ENCODE data around the gene CHRND.
"Not testable (repeated sequence)": the region's sequence is repeated elsewhere in the genome, so short reads cannot be mapped to it uniquely, and the experiment has no call there.

CHRND gene

GRCh38 chr2:232541961-232542714 is 16.2 kb downstream of the CHRND start:
- no peak for DNase-seq (ENCODE audit: low spot score)

- DNase-seq (ENCODE audit: low spot score): no peak
Observed at GRCh38 chr2:232542715-232543467, 16.9 kb downstream of the CHRND start.

DNA sequence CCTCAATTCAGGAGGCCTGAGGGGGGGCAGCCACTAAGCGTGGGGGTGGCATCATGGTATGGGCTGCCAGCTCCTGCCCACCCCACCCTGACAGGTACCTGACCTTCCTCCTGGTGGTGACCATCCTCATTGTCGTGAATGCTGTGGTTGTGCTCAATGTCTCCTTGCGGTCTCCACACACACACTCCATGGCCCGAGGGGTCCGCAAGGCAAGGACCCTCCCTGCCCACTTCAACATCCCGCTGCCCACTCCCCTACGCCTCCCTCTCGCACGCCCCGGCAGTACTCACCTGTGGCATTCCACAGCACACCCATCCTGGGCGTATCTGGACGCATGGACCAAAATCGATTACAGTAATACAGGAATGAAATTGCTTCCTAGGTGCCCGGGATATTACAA is 17.5 kb downstream of the CHRND start:
- no peak for DNase-seq (ENCODE audit: low spot score)

GRCh38 chr2:232543928-232544631 is 18.1 kb downstream of the CHRND start:
- DNase-seq (ENCODE audit: low spot score): no peak

- DNase-seq (ENCODE audit: low spot score): no peak
Observed at GRCh38 chr2:232544674-232545073, 18.7 kb downstream of the CHRND start.

GRCh38 chr2:232545511-232546375 is 19.8 kb downstream of the CHRND start:
- no peak for DNase-seq (ENCODE audit: low spot score)

- no peak for DNase-seq (ENCODE audit: low spot score)
Observed at GRCh38 chr2:232547991-232548390, 22.0 kb downstream of the CHRND start.

DNA sequence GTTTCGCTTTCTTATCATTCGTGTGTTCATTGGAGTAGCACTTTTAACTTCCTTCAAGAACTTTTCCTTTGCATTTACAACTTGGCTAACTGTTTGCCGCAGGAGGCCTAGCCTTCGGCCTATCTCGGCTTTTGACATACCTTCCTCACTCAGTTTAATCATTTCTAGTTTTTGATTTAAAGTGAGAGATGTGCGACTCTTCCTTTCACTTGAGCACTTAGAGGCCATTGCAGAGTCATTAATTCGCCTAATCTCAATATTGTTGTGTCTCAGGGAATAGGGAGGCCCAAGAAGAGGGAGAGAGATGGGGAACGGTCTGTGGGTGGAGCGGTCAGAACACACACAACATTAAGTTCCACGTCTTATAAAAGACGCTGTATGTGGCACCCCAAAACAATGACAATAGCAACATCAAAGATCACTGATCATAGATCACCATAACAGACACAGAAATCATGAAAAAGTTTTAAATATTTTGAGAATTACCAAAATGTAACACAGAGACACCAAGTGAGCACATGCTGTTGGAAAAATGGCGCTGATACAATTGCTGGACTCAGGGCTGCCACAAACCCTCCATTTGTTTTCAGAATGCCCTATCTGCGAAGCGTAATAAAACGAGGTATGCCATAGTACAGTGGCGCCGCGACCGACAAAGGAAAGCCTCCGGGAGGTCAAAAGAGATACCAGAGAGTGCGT is 23.8 kb downstream of the CHRND start:
- DNase-seq (ENCODE audit: low spot score): no peak

- DNase-seq (ENCODE audit: low spot score): peak; percentile 85
Observed at GRCh38 chr2:232550354-232551249, 24.6 kb downstream of the CHRND start, which contains the start of the genes EIF4E2 and TIGD1. TSS of gene EIF4E2 (plus strand) at chr2:232550689. CDS start at chr2:232550725, 36 bp downstream. TSS of gene TIGD1 (minus strand) at chr2:232550557. CDS start at chr2:232549882, 675 bp downstream.

DNA sequence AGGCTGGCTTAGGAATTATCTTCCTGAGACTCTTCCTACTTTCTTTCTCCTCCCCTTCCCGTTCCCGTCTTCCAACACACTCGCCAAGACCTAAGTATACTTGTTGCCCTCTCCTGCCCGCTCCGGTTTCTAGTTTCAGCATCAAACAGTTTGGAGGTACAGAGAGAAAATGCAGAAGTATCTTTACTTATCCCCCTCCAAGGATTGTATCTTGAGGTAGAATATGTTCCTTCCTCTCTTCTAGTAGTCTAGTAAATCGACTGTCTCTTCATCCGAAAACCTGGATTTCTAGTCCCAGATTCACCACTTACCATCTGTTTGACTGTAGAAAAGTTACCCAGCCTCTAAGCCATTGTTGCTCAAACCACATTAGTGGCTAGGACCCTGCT is 25.3 kb downstream of the CHRND start:
- DNase-seq (ENCODE audit: low spot score): no peak

GRCh38 chr2:232551776-232552175 is 25.8 kb downstream of the CHRND start:
- no peak for DNase-seq (ENCODE audit: low spot score)

DNA sequence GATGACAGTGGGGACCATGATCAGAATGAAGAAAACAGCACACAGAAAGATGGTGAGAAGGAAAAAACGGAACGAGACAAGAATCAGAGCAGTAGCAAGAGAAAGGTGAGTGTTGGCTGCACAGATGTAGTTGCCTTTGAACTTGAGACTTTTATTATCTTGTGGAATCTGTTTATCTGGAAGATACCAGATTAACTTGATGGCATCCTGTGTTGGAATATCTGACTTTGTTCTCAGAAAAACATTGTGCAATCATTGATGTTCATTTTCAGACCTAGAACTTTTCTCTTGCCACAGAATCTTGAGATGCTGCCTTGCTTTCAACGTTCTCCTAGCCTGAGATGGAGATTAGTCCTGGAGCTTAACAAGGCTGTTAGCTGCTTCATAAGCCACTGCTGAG is 30.5 kb downstream of the CHRND start:
- no peak for DNase-seq (ENCODE audit: low spot score)

DNA sequence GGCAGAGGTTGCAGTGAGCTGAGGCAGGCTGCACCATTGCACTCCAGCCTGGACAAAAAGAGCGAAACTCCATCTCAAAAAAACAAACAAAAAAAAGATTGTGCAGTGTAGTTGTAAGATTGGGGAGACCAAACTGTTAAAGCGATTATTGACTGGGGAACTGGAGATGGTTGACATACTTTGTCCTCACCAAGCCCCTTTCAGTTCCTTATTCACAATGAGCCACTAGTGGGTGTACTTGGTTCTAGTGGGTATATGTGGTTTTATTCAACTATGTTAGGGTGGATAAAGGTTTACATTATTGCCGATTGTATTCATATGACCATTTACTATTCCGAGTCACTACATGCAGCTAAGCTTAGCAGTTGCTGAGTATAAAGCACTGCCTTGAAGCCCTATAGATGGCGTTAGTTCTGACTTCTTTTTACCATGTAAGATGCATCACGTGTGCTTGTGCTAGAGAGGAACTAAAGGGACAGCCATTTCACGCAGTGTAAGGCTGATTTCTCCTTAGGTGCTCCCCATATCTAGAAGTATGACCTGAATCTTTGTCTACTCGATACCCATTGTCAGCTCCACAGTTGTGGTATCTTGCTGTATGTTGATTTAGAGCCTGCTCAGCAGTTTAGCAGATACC is 36.7 kb downstream of the CHRND start:
- DNase-seq (ENCODE audit: low spot score): no peak

DNA sequence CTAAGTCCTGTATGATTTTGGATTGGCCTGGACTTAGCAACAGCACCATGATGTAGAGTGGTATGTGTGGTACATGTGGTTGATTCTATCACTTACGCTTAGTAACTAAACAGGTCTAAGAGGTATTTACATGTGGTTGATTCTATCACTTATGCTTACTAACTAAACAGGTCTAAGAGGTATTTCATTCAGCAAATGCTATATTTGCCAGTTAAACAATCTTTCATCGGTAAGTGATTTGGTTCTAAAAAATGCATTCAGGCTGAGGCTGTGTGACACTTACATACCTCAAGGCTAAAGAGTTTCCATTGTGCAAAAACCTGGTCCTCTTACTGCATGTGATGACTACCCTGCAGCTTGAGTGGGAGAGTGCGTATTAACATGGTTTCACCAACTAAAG is 37.6 kb downstream of the CHRND start:
- no peak for DNase-seq (ENCODE audit: low spot score)

- DNase-seq (ENCODE audit: low spot score): peak; percentile 8
Observed at GRCh38 chr2:232567721-232568120, 41.8 kb downstream of the CHRND start.

DNA sequence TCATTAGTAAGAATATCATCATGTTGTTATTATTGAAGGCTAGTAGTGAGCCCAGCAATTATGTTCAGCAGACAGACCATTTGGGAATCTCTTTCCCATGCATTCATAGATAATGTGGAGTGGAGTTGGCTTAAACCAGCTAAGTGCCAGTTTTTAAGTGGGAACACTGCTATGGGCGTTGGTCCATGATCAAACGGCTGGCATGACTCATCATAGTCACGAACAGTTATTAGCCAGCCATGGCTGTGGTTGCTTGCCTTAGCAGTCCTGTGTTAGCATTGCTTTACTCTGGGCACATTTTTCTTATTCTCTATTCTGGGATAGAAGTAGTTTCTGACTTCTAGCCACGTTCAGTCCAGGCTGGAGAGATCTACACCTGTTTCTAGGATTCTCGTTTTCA is 42.2 kb downstream of the CHRND start:
- DNase-seq (ENCODE audit: low spot score): peak; percentile 83

GRCh38 chr2:232569541-232569940 is 43.6 kb downstream of the CHRND start:
- no peak for DNase-seq (ENCODE audit: low spot score)

- not testable (repeated sequence) for DNase-seq (ENCODE audit: low spot score)
Observed at GRCh38 chr2:232570481-232570880, 44.5 kb downstream of the CHRND start.

DNA sequence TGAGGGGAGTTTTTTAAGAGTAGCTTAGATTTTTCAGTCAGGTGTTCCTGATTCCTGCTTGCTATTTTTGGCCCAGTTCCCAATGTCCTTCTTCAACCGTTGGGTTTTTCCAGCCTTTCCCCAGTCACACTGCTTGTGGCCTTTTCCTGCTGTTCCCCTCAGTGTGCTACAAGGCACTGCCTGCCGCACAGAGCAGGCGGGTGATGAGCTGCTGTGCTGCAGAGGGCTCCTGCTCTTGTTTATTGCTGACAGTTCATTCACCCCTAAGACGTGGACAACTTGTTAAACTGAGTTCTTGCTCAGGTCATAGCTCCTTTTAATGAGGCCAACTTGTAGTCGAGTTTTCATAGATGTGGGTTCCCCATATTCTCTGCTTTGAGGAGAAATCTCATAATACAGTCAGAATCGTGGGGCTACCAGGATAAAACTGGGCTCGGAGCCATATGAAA is 45.1 kb downstream of the CHRND start:
- DNase-seq (ENCODE audit: low spot score): no peak

All from hematopoietic multipotent progenitor cell treated with erythropoietin and hydrocortisone succinate and interleukin-3 and kit ligand, for 15 days (in vitro differentiated cells).